Kidney epithelial cell (primary cell): Measurements from ENCODE around the gene CEND1. TPM values are rescaled to one million over a fixed set of nuclear protein-coding genes. Genes with fewer than 3 reads are reported as not detected.
"Not testable (repeated sequence)": the region's sequence is repeated elsewhere in the genome, so short reads cannot be mapped to it uniquely, and the experiment has no call there.

ENCODE experiments used
- DNase-seq: peaks from one replicate; pipeline ENCODE4 v3.0.0-alpha.2; 2010; ENCODE audit warnings: low read depth
- H3K27me3 ChIP-seq: 2 replicates; pipeline ENCODE4 v1.6.0; 2011; ENCODE audit warnings: low read length; ENCODE audit not compliant: control insufficient read depth, insufficient read depth
- H3K36me3 ChIP-seq: 2 replicates; pipeline ENCODE4 v1.5.1; 2011; ENCODE audit warnings: low read length; ENCODE audit not compliant: control insufficient read depth, insufficient read depth
- H3K4me3 ChIP-seq: 2 replicates; pipeline ENCODE4 v1.5.1; 2011; ENCODE audit warnings: low read depth, mild to moderate bottlenecking, control low read depth, low read length
- total RNA-seq: library from RNA; depleted of rRNA; stranded (reverse); fragments of >200 nt; gene quantifications from 2 replicates; pipeline ENCODE4 v1.2.3, GENCODE V29; 2015
- TF ChIP-seq, protein P1 (sequence below): IDR thresholded peaks from 2 replicates; pipeline ENCODE4 v1.5.1; 2011; ENCODE audit warnings: mild to moderate bottlenecking, moderate library complexity, low read length, control low read depth, inconsistent platforms; ENCODE audit not compliant: insufficient read depth, poor library complexity, severe bottlenecking

Gene CEND1
- total RNA-seq, 1 donor from 2014 or later, result 0.25 TPM

GRCh38 chr11:746289-747157 lies 43.4 kb downstream of the CEND1 start:
- TF ChIP-seq, protein P1, sequence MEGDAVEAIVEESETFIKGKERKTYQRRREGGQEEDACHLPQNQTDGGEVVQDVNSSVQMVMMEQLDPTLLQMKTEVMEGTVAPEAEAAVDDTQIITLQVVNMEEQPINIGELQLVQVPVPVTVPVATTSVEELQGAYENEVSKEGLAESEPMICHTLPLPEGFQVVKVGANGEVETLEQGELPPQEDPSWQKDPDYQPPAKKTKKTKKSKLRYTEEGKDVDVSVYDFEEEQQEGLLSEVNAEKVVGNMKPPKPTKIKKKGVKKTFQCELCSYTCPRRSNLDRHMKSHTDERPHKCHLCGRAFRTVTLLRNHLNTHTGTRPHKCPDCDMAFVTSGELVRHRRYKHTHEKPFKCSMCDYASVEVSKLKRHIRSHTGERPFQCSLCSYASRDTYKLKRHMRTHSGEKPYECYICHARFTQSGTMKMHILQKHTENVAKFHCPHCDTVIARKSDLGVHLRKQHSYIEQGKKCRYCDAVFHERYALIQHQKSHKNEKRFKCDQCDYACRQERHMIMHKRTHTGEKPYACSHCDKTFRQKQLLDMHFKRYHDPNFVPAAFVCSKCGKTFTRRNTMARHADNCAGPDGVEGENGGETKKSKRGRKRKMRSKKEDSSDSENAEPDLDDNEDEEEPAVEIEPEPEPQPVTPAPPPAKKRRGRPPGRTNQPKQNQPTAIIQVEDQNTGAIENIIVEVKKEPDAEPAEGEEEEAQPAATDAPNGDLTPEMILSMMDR, result no peak
- Histone ChIP-seq H3K27me3 (no peaks in the 10 kb centered on the region), H3K36me3 (no peaks in the 10 kb centered on the region), H3K4me3 (peak overlapping the region; percentile 74)
- no peak for DNase-seq

GRCh38 chr11:745428-745827 lies 44.5 kb downstream of the CEND1 start:
- DNase-seq, result no peak
- no peaks in the 10 kb centered on the region for H3K36me3 ChIP-seq
- no peaks in the 10 kb centered on the region for H3K27me3 ChIP-seq
- no peak overlapping the region for H3K4me3 ChIP-seq
- TF ChIP-seq, protein P1, result no peak

DNA sequence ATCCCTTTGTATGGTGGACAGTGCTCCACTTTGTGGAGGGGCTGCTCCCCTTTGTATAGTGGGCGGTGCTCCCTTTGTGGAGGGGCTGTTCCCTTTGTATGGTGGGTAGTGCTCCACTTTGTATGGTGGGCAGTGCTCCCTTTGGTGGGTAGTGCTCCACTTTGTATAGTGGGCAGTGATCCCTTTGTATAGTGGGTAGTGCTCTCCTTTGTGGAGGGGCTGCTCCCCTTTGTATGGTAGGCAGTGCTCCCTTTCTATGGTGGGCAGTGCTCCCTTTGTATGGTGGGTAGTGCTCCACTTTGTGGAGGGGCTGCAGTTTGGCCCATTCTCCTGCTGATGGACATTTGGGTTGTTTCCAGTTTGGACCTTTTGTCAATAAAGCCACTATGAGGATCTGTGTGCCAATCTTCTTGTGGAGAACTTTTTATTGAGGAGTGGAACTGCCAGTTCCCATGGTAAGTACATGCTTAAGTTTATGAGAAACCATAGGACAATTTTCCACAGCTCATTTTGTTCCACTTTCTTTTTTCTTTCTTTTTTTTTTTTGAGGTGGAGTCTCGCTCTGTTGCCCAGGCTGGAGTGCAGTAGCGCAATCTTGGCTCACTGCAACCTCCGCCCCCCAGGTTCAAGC lies 47.2 kb downstream of the CEND1 start:
- TF ChIP-seq, protein P1, result no peak
- Histone ChIP-seq H3K4me3 (no peak overlapping the region), H3K36me3 (no peaks in the 10 kb centered on the region), H3K27me3 (no peaks in the 10 kb centered on the region)
- no peak for DNase-seq

DNA sequence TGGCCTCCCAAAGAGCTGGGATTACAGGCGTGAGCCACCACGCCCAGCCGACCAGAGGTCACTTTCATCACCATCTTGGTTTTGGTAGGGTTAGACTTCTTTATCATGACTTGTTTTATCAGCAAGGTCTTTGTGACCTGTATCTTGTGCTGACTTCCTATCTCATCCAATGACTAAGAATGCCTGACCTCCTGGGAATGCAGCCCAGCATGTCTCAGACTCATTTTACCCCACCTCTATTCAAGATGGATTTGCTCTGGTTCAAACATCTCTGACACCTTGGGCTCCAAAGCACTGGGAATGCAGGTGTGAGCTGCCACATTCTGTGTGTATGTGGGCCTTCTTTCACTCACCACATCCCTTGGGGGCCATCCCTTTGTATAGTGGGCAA lies 47.7 kb downstream of the CEND1 start:
- H3K27me3 ChIP-seq, result peaks cover 4% of the 10 kb centered on the region
- DNase-seq, result no peak
- H3K4me3 ChIP-seq, result no peak overlapping the region
- no peaks in the 10 kb centered on the region for H3K36me3 ChIP-seq
- TF ChIP-seq, protein P1, result no peak

- H3K36me3 ChIP-seq, H3K4me3 ChIP-seq, DNase-seq, H3K27me3 ChIP-seq: not testable (repeated sequence)
Measured at GRCh38 chr11:737899-738298, 52.0 kb downstream of the CEND1 start.

DNA sequence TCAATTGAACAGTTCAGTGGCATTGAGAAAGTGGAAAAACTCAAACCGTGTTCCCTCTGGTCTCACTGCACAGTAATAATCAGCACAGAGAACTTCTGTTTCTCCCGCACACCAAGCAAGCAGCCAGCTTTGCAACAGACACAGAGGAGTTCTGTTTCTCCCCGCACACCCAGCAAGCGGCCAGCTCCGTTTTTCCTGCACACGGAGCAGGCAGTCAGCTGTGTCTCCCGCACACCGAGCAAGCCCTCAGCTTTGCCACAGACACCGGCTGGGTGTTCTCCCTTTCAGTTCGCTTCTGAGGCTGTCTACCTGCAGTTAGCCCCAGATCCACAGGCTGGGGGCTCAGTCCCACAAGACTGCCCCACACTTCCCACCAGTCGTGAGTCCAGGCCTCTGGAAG lies 52.5 kb downstream of the CEND1 start:
- TF ChIP-seq, protein P1, result no peak
- Histone ChIP-seq H3K27me3 (peaks cover 4% of the 10 kb centered on the region), H3K4me3 (no peak overlapping the region), H3K36me3 (no peaks in the 10 kb centered on the region)
- no peak for DNase-seq

Other genes with a start within 250 kb of the CEND1 start
- 1.9 and 4.7 TPM in 2 replicates for gene LMNTD2, start 229.4 kb downstream of the CEND1 start, total RNA-seq
- gene RASSF7, start 229.1 kb downstream of the CEND1 start, total RNA-seq, result 72.5 and 91.7 TPM in 2 replicates
- 32.5 and 33.0 TPM in 2 replicates for gene PHRF1, start 213.6 kb downstream of the CEND1 start, total RNA-seq
- 60.2 and 78.7 TPM in 2 replicates for gene IRF7, start 174.1 kb downstream of the CEND1 start, total RNA-seq
- gene CDHR5, start 165.1 kb downstream of the CEND1 start, total RNA-seq, result 0.92 TPM in 1 of 2 replicates, not detected in the other
- 2.1 TPM in 1 of 2 replicates, not detected in the other for gene SCT, start 162.9 kb downstream of the CEND1 start, total RNA-seq
- 0.08 TPM in 1 of 2 replicates, not detected in the other for gene DRD4, start 152.8 kb downstream of the CEND1 start, total RNA-seq
- gene DEAF1, start 94.9 kb downstream of the CEND1 start, total RNA-seq, result 56.5 and 63.0 TPM in 2 replicates
- gene TMEM80, start 94.3 kb downstream of the CEND1 start, total RNA-seq, result 22.7 and 28.5 TPM in 2 replicates
- 119 and 143 TPM in 2 replicates for gene EPS8L2, start 83.9 kb downstream of the CEND1 start, total RNA-seq
- gene TALDO1, start 42.6 kb downstream of the CEND1 start, total RNA-seq, result 201 and 207 TPM in 2 replicates
- 27.6 and 54.9 TPM in 2 replicates for gene GATD1, start 12.6 kb downstream of the CEND1 start, total RNA-seq
- 17.1 and 19.8 TPM in 2 replicates for gene SLC25A22, start 8.2 kb upstream of the CEND1 start, total RNA-seq
- gene PIDD1, start 15.1 kb upstream of the CEND1 start, total RNA-seq, result 31.1 and 36.2 TPM in 2 replicates
- gene RPLP2, start 19.9 kb upstream of the CEND1 start, total RNA-seq, result 708 and 1,183 TPM in 2 replicates
- 27.5 and 46.0 TPM in 2 replicates for gene PNPLA2, start 28.8 kb upstream of the CEND1 start, total RNA-seq
- gene CRACR2B, start 37.8 kb upstream of the CEND1 start, total RNA-seq, result 18.3 and 19.7 TPM in 2 replicates
- 644 and 669 TPM in 2 replicates for gene CD151, start 42.9 kb upstream of the CEND1 start, total RNA-seq
- 42.0 and 45.1 TPM in 2 replicates for gene POLR2L, start 52.4 kb upstream of the CEND1 start, total RNA-seq
- 77.5 and 77.9 TPM in 2 replicates for gene TSPAN4, start 52.8 kb upstream of the CEND1 start, total RNA-seq
- 90.0 and 121 TPM in 2 replicates for gene CHID1, start 120.7 kb upstream of the CEND1 start, total RNA-seq
- 88.0 and 91.4 TPM in 2 replicates for gene AP2A2, start 135.8 kb upstream of the CEND1 start, total RNA-seq
- gene MUC6, start 246.6 kb upstream of the CEND1 start, total RNA-seq, result under 0.01 TPM in 1 of 2 replicates, not detected in the other